Smooth muscle cell (in vitro differentiated cells): ENCODE measurements around the gene HIGD2A. TPM values are rescaled to one million over a fixed set of nuclear protein-coding genes. Genes with fewer than 3 reads are reported as not detected.

Experiments used
- DNase-seq: peaks from one replicate; lab custom pipeline; 2025; ENCODE audit not compliant: unreplicated experiment; lab: John Stamatoyannopoulos, UW
- H2AFZ ChIP-seq: fragments of 200-600 bp; sonication (generic); 2 replicates; pipeline ENCODE4 v1.6.0; 2016; ENCODE audit warnings: antibody characterized with exemption, low read depth, mild to moderate bottlenecking
- H3F3A ChIP-seq: fragments of 200-600 bp; sonication (generic); 2 replicates; pipeline ENCODE4 v1.6.0; 2017; ENCODE audit warnings: antibody characterized with exemption, low read depth
- H3K27ac ChIP-seq: fragments of 200-600 bp; sonication (generic); 2 replicates; pipeline ENCODE4 v1.5.1; 2016; ENCODE audit warnings: low read depth, mild to moderate bottlenecking
- H3K27me3 ChIP-seq: fragments of 200-600 bp; sonication (generic); 2 replicates; pipeline ENCODE4 v1.6.1; 2016; ENCODE audit warnings: low read depth, mild to moderate bottlenecking
- H3K36me3 ChIP-seq: fragments of 200-600 bp; sonication (generic); 2 replicates; pipeline ENCODE4 v1.5.1; 2016; ENCODE audit warnings: low read depth
- H3K4me1 ChIP-seq: fragments of 200-600 bp; sonication (generic); 2 replicates; pipeline ENCODE4 v1.5.1; 2016; ENCODE audit warnings: low read depth
- H3K4me2 ChIP-seq: fragments of 200-600 bp; sonication (generic); 2 replicates; pipeline ENCODE4 v1.6.0; 2016; ENCODE audit warnings: mild to moderate bottlenecking
- H3K4me3 ChIP-seq: fragments of 200-600 bp; sonication (generic); 2 replicates; pipeline ENCODE4 v1.5.1; 2016; ENCODE audit warnings: mild to moderate bottlenecking
- H3K79me2 ChIP-seq: fragments of 200-600 bp; sonication (generic); 2 replicates; pipeline ENCODE4 v1.6.0; 2016; ENCODE audit warnings: low read depth, mild to moderate bottlenecking
- H3K9ac ChIP-seq: fragments of 200-600 bp; sonication (generic); 2 replicates; pipeline ENCODE4 v1.6.0; 2016; ENCODE audit warnings: low read depth
- H3K9me3 ChIP-seq: fragments of 200-600 bp; sonication (generic); replicated peaks from 2 replicates; pipeline ENCODE4 v1.5.1; 2016; ENCODE audit warnings: low read depth
- H4K20me1 ChIP-seq: fragments of 200-600 bp; sonication (generic); 2 replicates; pipeline ENCODE4 v1.6.0; 2016; ENCODE audit warnings: low read depth
- WGBS: methylation state at CpG from one replicate; pipeline ENCODE4 v1.1.7; 2016; ENCODE audit warnings: low lambda C conversion rate; 5-methylcytosine and 5-hydroxymethylcytosine counted together
- polyA plus RNA-seq: library from polyadenylated mRNA; unstranded; fragments of >200 nt; fragmentation: Nextera tagmentation; extraction: Ambion mirVana; gene quantifications from 2 replicates; pipeline ENCODE4 v1.2.1, GENCODE V29; 2016
- total RNA-seq: library from RNA; depleted of rRNA; stranded (reverse); fragments of >200 nt; gene quantifications from 2 replicates; pipeline ENCODE4 v1.2.3, GENCODE V29; 2014
- TF ChIP-seq, protein P1 (sequence below): fragments of 200-600 bp; sonication (generic); IDR thresholded peaks from 2 replicates; pipeline ENCODE4 v1.5.1; 2017; ENCODE audit warnings: borderline replicate concordance, mild to moderate bottlenecking, antibody characterized with exemption; ENCODE audit not compliant: insufficient read depth, poor library complexity, severe bottlenecking

The HIGD2A gene
- total and polyA plus RNA-seq, 2 experiments from 2014 or later: 94.5 to 140 TPM

DNA sequence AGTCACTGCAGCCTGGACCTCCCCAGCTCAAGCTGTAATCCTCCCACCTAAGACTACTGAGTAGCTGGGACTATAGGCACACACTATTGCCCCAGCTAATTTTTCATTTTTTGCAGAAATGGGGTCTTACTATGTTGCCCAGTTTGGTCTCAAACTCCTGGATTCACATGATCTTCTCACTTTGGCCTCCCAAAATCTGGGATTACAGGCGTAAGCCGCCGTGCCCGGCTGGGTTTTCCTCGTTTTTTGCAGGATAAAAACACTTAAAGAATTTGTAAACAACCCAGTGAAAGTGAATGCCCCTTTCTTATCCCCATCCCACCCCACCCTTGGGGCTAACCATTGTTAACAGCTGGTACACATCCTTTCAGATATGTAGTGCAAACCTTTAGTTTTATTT is 20.0 kb downstream of the HIGD2A start:
- TF ChIP-seq, protein P1, sequence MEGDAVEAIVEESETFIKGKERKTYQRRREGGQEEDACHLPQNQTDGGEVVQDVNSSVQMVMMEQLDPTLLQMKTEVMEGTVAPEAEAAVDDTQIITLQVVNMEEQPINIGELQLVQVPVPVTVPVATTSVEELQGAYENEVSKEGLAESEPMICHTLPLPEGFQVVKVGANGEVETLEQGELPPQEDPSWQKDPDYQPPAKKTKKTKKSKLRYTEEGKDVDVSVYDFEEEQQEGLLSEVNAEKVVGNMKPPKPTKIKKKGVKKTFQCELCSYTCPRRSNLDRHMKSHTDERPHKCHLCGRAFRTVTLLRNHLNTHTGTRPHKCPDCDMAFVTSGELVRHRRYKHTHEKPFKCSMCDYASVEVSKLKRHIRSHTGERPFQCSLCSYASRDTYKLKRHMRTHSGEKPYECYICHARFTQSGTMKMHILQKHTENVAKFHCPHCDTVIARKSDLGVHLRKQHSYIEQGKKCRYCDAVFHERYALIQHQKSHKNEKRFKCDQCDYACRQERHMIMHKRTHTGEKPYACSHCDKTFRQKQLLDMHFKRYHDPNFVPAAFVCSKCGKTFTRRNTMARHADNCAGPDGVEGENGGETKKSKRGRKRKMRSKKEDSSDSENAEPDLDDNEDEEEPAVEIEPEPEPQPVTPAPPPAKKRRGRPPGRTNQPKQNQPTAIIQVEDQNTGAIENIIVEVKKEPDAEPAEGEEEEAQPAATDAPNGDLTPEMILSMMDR: no peak
- 92% methylated on average over 5 of the region's 5 CpGs for WGBS

DNA sequence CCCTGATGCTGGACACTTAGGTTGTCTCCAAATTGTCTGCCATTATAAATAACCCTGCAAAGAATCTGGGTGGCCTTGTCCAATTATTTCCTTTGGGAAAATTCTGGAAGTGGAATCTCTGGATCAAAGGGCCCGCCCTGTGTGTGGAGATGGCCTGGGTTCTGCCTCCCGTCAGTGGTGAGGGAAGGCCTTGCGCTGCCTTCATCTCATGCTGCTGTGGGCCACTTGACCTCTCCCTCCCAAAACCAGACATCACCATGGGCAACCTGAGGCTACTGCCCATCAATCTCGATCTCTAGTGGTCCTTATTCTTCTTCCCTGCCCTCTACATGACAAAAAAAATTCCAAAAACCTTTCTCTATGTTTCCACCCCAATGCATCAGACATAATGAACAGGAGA is 21.2 kb downstream of the HIGD2A start:
- Histone ChIP-seq H2AFZ (no peak overlapping the region), H3K4me1 (no peaks in the 10 kb centered on the region), H3K4me2 (no peak overlapping the region), H3K79me2 (peaks cover 7% of the 10 kb centered on the region), H4K20me1 (peaks cover 80% of the 10 kb centered on the region), H3K4me3 (no peak overlapping the region), H3K27me3 (no peaks in the 10 kb centered on the region), H3K9me3 (no peaks in the 10 kb centered on the region), H3K36me3 (no peaks in the 10 kb centered on the region), H3F3A (no peaks in the 10 kb centered on the region), H3K27ac (no peak overlapping the region), H3K9ac (no peak overlapping the region)
- 97% methylated on average over 4 of the region's 4 CpGs for WGBS
- TF ChIP-seq, protein P1: no peak
- no peak for DNase-seq

More for the DNA sequence above, 20.0 kb downstream of the HIGD2A start:
- no peak overlapping the region for H3K4me3 ChIP-seq
- H3K27me3 ChIP-seq: no peaks in the 10 kb centered on the region
- no peak overlapping the region for H3K27ac ChIP-seq
- no peaks in the 10 kb centered on the region for H3K79me2 ChIP-seq
- no peaks in the 10 kb centered on the region for H3F3A ChIP-seq
- H3K9ac ChIP-seq: no peak overlapping the region
- no peaks in the 10 kb centered on the region for H3K9me3 ChIP-seq
- H4K20me1 ChIP-seq: peaks cover 71% of the 10 kb centered on the region
- H3K4me2 ChIP-seq: no peak overlapping the region
- no peaks in the 10 kb centered on the region for H3K36me3 ChIP-seq
- no peaks in the 10 kb centered on the region for H3K4me1 ChIP-seq
- no peak for DNase-seq
- H2AFZ ChIP-seq: no peak overlapping the region

DNA sequence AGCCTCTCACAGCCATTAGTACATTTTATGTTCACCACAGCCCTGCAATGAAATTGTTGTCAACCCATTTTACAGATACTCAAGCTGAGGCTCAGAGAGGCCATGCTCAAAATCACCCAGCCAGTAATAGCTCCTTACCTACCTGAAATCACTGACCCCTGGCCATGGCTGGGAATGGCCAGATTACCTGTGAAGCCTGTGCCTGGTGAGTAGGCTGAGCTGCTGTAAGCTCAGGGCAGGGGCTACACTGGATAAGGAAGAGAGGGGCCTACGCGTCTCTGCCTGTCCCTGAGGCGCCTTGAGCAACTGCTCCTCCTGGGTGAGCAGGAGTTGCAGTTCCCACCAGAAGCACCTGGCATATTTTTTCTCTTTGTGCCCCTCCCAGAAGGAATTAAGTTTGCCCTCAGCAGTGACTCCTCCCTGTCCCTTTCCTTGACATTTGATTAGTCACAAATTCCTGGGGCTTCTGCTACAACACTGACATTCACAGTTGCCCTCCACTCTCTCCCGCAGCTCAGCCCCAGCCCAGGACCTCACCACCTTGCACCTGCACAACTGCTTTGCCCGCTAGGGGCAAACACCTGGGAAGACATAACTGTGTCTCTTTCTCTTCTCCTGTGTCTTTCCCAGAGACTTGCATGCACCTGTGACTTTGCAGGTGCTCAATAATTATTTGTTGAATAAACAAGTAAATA is 22.1 kb downstream of the HIGD2A start:
- Histone ChIP-seq H3K4me3 (no peak overlapping the region), H4K20me1 (peaks cover 85% of the 10 kb centered on the region), H3K4me2 (no peak overlapping the region), H3K9ac (no peak overlapping the region), H3F3A (peaks cover 9% of the 10 kb centered on the region), H3K36me3 (no peaks in the 10 kb centered on the region), H3K4me1 (no peaks in the 10 kb centered on the region), H3K79me2 (peaks cover 15% of the 10 kb centered on the region), H3K27me3 (no peaks in the 10 kb centered on the region), H3K27ac (peak overlapping the region; percentile 31), H2AFZ (no peak overlapping the region), H3K9me3 (no peaks in the 10 kb centered on the region)
- 85% methylated on average over 5 of the region's 5 CpGs for WGBS
- DNase-seq: no peak
- TF ChIP-seq, protein P1: peak; percentile 4
